COLO668 (cell line): ENCODE data around the gene ZDHHC7.

Experiments
- DNase-seq: peaks from one replicate; lab custom pipeline; 2025; ENCODE audit not compliant: unreplicated experiment; lab: John Stamatoyannopoulos, UW

Gene ZDHHC7

GRCh38 chr16:85019659-85020245 is 8.4 kb upstream of the ZDHHC7 start:
- no peak for DNase-seq

- DNase-seq, result no peak
Measured at GRCh38 chr16:85018529-85019236, 7.3 kb upstream of the ZDHHC7 start.

GRCh38 chr16:85017633-85018032 is 6.3 kb upstream of the ZDHHC7 start:
- DNase-seq, result no peak

- DNase-seq, result no peak
Measured at GRCh38 chr16:85017151-85017550, 5.8 kb upstream of the ZDHHC7 start.

- no peak for DNase-seq
Measured at GRCh38 chr16:85015481-85016187, 4.3 kb upstream of the ZDHHC7 start.

- DNase-seq, result no peak
Measured at GRCh38 chr16:85014311-85014710, 3.0 kb upstream of the ZDHHC7 start.

GRCh38 chr16:85011846-85012284 is 530 bp upstream of the ZDHHC7 start:
- no peak for DNase-seq

GRCh38 chr16:85010446-85010930 is 847 bp downstream of the ZDHHC7 start:
- DNase-seq, result no peak

GRCh38 chr16:85008271-85008670 is 3.1 kb downstream of the ZDHHC7 start:
- no peak for DNase-seq

GRCh38 chr16:85007496-85008214 is 3.7 kb downstream of the ZDHHC7 start:
- no peak for DNase-seq

- no peak for DNase-seq
Measured at GRCh38 chr16:85006639-85007038, 4.7 kb downstream of the ZDHHC7 start.

GRCh38 chr16:85005285-85006069 is 5.9 kb downstream of the ZDHHC7 start:
- no peak for DNase-seq

GRCh38 chr16:85004587-85005205 is 6.6 kb downstream of the ZDHHC7 start:
- no peak for DNase-seq

GRCh38 chr16:85003725-85004586 is 7.4 kb downstream of the ZDHHC7 start:
- no peak for DNase-seq

GRCh38 chr16:85003076-85003475 is 8.3 kb downstream of the ZDHHC7 start:
- DNase-seq, result no peak

- DNase-seq, result no peak
Measured at GRCh38 chr16:85002608-85003007, 8.7 kb downstream of the ZDHHC7 start.

- no peak for DNase-seq
Measured at GRCh38 chr16:85002099-85002541, 9.2 kb downstream of the ZDHHC7 start.

GRCh38 chr16:84999857-85000480 is 11.4 kb downstream of the ZDHHC7 start:
- no peak for DNase-seq

GRCh38 chr16:84999200-84999599 is 12.1 kb downstream of the ZDHHC7 start:
- DNase-seq, result no peak
